Activated T-helper 9 cell treated with anti-CD3 and anti-CD28 coated beads, Interleukin-2, amount 50 U/mL, for 16 hours (primary cell): ENCODE data around the gene LRRN1.
"Not testable (repeated sequence)": the region's sequence is repeated elsewhere in the genome, so short reads cannot be mapped to it uniquely, and the experiment has no call there.

Source experiments
- DNase-seq: peaks from one replicate; pipeline ENCODE4 v3.0.0-alpha.2; 2020; ENCODE audit warnings: low read depth

The LRRN1 gene

DNA sequence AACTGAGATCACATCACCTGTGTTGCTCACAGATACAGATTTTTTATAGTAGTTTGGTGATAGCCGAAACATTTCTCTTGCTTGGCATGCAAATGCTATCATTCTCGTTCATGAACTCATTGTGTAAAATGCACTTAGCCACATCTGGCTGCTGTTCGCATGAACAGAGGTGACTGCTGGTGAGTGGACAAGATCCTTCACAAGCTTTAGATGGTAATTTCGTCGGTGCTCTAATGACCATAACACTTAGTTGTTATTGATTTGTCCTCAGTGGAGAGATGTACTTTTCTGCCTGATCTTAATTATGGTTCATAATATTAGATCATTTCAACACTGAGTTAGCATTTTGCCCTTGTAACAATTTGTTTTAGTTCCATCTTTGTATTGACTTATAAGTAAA, 13.8 kb downstream of the LRRN1 start:
- no peak for DNase-seq

DNA sequence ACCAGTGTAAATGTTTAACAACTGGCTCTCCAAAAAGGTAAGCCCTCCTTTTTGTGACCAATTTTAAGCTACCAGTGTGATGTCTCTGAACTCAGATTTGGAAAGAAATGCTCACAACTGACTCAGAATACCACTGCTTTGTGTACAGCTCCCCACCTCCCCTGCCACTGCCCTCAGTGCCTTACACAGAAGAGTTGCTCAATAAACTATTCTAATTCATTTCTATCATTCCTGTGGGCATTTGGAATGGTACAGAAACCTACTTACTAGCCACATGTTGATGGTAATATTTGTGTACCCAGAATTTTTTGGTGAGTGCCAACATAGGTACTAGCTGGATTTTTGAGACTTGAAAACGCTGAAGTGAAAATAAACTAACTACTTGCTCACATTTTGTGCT, 16.0 kb downstream of the LRRN1 start:
- DNase-seq: no peak

GRCh38 chr3:3816034-3816433, 16.8 kb downstream of the LRRN1 start:
- DNase-seq: no peak

GRCh38 chr3:3817865-3818264, 18.6 kb downstream of the LRRN1 start:
- DNase-seq: no peak

- DNase-seq: no peak
Observed at GRCh38 chr3:3821777-3822176, 22.5 kb downstream of the LRRN1 start.

- DNase-seq: no peak
Observed at GRCh38 chr3:3825035-3825434, 25.8 kb downstream of the LRRN1 start.

DNA sequence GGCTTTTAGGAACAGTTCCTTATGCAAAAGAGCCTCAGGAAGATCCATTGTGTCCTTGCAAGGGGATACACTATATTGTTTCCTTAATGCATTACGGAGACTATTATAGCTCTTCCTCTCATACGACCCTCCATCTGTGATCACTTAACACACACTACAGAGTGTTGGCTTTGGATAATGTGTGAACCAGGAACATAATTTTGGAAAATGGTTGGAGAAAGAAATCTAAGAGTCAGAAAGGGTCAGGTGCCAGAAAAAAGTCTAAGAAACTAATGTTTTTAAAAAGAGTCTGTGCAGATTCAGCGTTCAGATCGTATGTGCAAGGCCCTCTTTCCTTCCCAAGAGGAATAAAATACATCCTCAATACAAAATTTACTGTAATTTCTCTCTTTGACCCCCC, 27.3 kb downstream of the LRRN1 start:
- no peak for DNase-seq

- no peak for DNase-seq
Observed at GRCh38 chr3:3827111-3827510, 27.9 kb downstream of the LRRN1 start.

DNA sequence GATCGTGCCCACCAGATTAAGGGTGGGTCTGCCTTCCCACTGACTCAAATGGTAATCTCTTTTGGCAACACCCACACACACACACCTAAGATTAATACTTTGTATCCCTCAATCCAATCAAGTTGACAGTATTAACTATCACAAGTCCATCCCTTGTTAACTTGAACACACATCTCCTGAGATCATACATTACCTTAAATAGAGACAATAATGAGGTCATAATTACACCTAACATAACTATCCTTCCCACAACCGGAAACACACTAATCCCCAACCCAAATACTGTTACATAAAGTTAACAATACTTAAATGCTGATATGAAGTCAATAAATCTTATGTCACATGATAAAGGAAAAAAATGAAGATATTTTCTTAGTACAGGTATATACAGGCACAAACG, 29.2 kb downstream of the LRRN1 start:
- not testable (repeated sequence) for DNase-seq

DNA sequence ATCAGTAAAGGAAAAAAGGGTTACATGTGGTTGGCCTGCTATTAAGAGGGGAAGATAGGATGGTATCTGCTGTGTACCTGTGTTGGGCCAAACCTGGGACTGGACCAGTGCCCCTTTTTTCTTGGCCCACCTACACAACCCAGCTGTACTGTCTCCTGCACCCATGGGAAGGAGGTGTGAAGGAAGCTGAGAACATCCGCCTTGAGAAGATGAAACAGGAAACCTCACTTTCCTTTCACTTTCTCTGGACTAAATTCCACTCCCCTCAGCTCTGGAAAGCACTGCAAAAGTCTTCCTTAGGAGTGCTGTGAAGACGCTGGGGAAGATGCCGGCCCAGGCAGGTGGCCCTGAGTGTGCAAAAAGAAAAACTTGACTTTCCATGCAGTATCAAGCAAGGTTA, 37.6 kb downstream of the LRRN1 start:
- DNase-seq: no peak

DNA sequence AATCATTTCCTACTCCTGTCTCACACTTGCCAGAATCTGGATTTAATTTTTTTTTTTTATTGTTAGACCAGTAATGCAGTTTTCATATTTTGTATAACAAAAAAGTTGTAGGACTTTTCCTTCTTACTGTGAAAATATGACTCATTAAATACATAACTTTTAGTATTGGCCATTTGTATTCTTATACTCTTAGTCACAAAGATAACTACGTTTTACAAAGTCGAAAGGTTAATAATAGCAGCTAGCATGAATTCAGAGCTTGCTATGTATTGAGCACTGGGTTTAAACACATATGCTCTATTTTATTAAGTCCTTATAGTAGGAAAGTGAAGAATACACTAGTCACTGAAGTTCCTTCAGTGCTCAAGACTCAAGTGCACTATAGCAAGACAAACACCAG, 43.1 kb downstream of the LRRN1 start:
- DNase-seq: no peak

DNA sequence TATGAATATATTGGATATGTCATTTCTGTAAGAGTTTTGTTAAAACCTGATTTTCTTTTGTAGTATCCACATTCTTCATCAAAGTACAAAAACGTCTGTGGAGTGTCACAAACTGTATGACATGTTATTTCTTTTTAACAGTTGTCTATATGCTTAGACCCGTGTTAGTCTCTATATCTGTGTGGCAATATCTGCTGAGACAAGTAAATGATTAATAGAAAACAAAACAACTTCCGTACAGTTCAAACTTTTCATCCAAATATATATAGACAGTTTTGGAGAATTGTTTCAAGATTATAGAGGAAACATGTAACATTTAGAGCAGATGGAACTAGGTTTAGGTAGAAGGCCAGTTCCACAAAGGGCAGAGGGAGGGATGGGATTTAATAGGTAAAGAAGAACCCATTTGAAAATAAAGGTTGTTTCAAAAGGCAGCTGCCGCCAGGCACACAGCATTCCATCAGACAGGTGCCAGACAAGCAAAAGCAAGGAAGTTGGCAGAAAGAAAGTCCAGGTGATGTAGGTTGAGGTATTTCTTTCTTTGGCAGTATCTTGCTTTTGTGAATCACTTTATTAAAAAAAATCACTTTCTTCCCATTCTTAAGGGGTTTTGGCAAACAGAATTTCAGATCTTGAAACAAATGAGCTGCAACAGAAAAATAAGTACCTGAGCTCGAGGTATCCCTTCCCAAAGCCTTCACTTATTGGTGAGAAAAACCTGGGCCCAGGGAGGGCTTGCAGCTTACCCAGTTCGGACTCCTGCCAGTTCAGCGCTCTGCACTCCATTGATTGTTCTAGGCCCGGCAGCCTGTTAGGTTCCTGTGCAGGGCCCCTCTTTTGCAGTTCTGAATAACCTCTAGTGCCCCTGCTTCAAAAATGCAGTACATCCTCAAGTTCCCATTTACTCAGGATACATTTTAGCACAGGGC, 49.0 kb downstream of the LRRN1 start:
- no peak for DNase-seq

DNA sequence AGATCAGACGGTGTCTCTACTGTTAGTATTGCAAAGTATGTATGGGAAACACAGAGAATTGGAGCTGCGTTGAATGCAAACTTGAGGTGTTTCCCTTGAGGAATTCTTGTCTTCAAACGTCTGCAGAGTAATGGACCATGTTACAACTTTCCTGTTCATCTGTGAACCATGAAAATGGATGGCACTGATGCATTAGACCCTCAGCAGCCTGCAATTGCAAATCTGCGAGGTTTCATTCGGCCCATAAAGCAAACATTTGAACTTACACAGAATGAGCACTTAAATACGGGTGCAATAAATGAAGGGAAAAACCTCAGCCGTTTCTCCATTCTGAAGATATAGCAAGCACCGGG, 49.7 kb downstream of the LRRN1 start:
- no peak for DNase-seq

GRCh38 chr3:3851621-3852323, 52.5 kb downstream of the LRRN1 start:
- DNase-seq: no peak

- no peak for DNase-seq
Observed at GRCh38 chr3:3853544-3853943, 54.3 kb downstream of the LRRN1 start.

DNA sequence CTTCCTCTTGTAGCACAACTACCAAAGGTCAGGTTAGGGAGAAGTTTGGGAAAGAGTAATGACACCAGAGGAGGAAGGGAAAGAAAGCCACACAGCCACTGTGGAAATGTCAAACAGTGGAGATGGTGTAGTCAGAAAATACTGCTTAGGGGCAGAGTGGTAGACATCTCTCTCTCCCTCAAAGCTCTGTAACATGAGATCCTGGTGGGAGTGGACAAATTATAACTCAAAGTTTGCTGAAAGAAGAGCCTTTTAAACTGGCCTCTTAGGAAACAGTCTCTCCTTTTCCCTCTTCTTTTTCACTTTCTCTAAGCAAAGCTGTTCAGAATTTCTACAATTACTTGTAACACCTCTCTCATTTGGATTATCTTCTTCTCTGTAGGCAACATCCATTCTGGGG, 55.8 kb downstream of the LRRN1 start:
- DNase-seq: no peak

DNA sequence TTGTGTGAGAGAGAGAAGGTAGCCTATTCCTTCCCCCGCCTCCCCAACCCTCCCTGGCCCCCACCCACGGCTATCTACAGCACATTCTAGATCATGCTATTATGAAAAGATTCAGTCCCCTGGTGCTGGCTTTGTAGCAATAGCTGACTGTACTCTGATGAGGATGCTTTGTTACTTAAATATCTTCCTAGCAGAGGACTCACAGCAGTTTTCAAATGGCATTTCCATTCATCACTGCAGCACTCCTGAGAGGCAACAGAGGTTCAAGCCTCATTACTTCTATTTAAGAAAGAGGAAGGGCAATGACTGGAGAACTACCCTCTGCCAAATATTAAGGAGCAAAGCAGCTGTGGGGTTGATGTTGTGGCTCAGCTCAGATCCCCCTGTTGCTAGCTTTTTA, 61.0 kb downstream of the LRRN1 start:
- DNase-seq: no peak

DNA sequence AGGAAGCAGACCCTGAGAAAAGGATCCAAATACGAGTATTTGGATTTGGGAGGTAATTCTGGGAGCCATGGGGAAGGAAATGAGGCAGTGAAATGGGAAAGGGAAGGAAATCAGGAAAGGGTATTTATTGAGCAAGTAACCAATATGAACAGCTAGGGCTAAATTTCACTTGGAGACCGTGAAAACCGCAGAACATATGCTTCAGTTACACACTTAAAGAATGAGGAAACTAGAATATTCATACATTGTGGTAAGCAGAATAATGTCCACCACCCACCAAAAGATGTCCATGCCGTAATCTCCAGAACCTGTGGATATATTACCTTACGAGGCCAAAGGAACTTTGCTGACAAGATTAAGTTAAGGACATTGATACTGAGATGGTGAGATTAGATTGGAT, 63.3 kb downstream of the LRRN1 start:
- no peak for DNase-seq

DNA sequence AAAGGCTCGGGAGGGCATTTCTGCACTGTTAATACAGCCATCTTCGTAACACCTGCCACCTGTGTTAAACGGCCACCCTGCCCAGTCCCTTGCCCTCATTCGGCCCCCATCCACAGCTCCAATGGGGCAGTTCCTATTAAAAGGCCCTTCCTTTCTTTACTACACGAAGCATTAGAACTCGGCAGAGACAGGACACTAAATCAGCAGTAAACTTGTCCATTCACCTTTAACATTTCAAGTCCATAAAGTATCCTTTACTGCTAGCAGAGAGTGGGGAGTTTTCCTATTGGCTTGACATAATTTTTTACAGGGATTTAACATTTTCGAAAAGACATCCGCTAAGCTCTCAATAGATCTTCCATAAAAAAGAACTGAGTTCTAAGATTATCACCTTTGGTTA, 76.3 kb downstream of the LRRN1 start:
- DNase-seq: no peak

DNA sequence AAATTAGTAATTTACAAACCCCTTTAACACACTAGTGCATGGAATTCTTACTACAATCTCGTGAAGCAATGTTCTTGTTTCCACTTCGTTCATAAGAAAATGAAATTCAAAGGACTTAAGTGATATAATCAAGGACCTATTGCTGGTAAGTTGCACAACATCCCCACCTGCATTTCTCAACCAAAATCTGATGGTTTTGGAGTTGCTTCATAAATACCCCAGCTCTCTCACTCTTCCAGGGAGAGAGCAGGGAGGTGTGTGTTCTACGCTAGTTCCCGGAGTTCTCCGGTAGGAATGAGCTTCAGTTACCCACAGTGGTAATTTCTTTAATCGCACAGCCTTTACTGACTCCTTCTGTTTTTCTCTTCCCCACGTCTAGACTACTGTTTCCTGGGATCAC, 81.8 kb downstream of the LRRN1 start:
- no peak for DNase-seq

DNA sequence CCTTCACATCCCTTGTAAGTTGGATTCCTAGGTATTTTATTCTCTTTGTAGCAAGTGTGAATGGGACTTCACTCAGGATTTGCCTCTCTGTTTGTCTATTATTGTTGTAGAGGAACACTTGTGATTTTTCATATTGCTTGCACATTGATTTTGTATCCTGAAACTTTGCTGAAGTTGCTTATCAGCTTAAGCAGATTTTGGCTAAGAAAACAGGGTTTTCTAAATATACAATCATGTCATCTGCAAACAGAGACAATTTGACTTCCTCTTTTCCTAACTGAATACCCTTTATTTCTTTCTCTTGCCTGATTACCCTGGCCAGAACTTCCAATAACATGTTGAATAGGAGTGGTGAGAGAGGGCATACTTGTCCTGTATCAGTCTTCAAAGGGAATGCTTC, 88.1 kb downstream of the LRRN1 start:
- not testable (repeated sequence) for DNase-seq

DNA sequence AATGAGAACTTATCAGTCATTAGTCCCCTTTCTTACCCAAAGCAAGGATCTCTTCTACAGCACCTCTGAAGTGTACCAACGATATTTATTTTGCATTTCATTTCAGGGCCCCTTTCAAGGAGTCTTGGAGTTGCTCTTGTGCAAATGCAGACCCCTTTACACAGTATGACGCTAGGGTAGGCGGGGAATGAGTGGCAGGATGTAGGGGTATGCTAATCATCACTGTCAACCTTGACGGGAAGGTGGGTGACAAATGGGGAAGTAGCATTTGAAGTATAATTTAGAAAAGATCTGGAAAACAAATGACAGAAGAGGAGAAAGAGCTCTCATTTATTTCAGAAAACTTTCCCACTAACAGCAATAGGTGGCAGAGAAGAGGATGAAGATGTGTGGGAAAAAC, 94.4 kb downstream of the LRRN1 start:
- no peak for DNase-seq
